ENCODE results near the gene FANCE. TPM values are rescaled to one million over a fixed set of nuclear protein-coding genes. Genes with fewer than 3 reads are reported as not detected.

The FANCE gene
- total and polyA plus RNA-seq, 9 of the 15 experiments (the other 6 are each of a cell fraction or from before 2014, with no cell fraction given) = 5.7 to 30.2 (median 17.0) TPM

- no peak for TF ChIP-seq DLX4 (CRISPR knock-in tag; IDR thresholded peaks at IDR 0.05)
- peak; percentile 37; the same call in 1 of the 2 replicates for TF ChIP-seq SMARCC2 (IDR thresholded peaks at IDR 0.05; ENCODE audit: low read depth)
- TF ChIP-seq TCF7L2 (IDR thresholded peaks at IDR 0.05; ENCODE audit: low read depth, low read length) = no peak
- TF ChIP-seq CHD4 (IDR thresholded peaks at IDR 0.05; ENCODE audit: insufficient read depth, insufficient replicate concordance, low read depth, low read length, poor library complexity, severe bottlenecking) = no peak
- no peak for TF ChIP-seq ZNF695 (CRISPR knock-in tag; IDR thresholded peaks at IDR 0.05)
- TF ChIP-seq IRF9 (tag; IDR thresholded peaks at IDR 0.05) = no peak
- peak; percentile 43; the same call in 1 of the 2 replicates for TF ChIP-seq NCOA6 (IDR thresholded peaks at IDR 0.05)
- no peak for TF ChIP-seq CHD2 (IDR thresholded peaks at IDR 0.05; ENCODE audit: low read depth, low read length)
- peak; percentile 77; the same call in 1 of the 2 replicates for TF ChIP-seq PHF8 (IDR thresholded peaks at IDR 0.05; ENCODE audit: borderline replicate concordance, low read length)
- TF ChIP-seq ZNF217 (CRISPR knock-in tag; IDR thresholded peaks at IDR 0.05) = no peak
- no peak for TF ChIP-seq HOMEZ (CRISPR knock-in tag; IDR thresholded peaks at IDR 0.05)
- no peak for TF ChIP-seq KLF6 (CRISPR knock-in tag; IDR thresholded peaks at IDR 0.05; ENCODE audit: borderline replicate concordance)
- no peak for TF ChIP-seq RAD21 (CRISPR knock-in tag; conservative IDR thresholded peaks at IDR 0.05 in 1 of 2, IDR thresholded peaks at IDR 0.05 in 1 of 2)
- TF ChIP-seq CXXC5 (CRISPR knock-in tag; IDR thresholded peaks at IDR 0.05) = peak; percentile 94
- no peak for TF ChIP-seq EZH2 (IDR thresholded peaks at IDR 0.05; ENCODE audit: borderline replicate concordance, low read depth, low read length)
- TF ChIP-seq KAT2B (IDR thresholded peaks at IDR 0.05; ENCODE audit: low read depth, low read length) = no peak
- peak; percentile 73 for TF ChIP-seq KLF1 (tag; IDR thresholded peaks at IDR 0.05)
- no peak for TF ChIP-seq NFXL1 (CRISPR knock-in tag; IDR thresholded peaks at IDR 0.05)
- TF ChIP-seq KDM4B (IDR thresholded peaks at IDR 0.05; ENCODE audit: borderline replicate concordance in 2 of 2, low read depth in 1 of 2) = no peak
- no peak for TF ChIP-seq TCF7 (IDR thresholded peaks at IDR 0.05; ENCODE audit: borderline replicate concordance)
- TF ChIP-seq POLR2G (IDR thresholded peaks at IDR 0.05; ENCODE audit: low read depth, low read length) = peak; percentile 93
- TF ChIP-seq ZFP30 (CRISPR knock-in tag; IDR thresholded peaks at IDR 0.05; ENCODE audit: borderline replicate concordance) = no peak
- 0 out of 2 replicates have a peak, but pooled peaks have one; percentile 44 for TF ChIP-seq RBM34 (IDR thresholded peaks at IDR 0.05; ENCODE audit: borderline replicate concordance, insufficient read depth, low read length)
Observed at GRCh38 chr6:35452183-35453090, at the start of gene FANCE (continued).
